NCI-H2227 treated with DMSO at 0.1 percent for 48 hours (cell line): ENCODE data around the gene EFHC1.
"Not testable (repeated sequence)": the region's sequence is repeated elsewhere in the genome, so short reads cannot be mapped to it uniquely, and the experiment has no call there.

ENCODE experiments used
- DNase-seq: peaks from one replicate; lab custom pipeline; 2025; lab: John Stamatoyannopoulos, UW

Gene EFHC1

GRCh38 chr6:52399511-52400312 lies 20.4 kb upstream of the EFHC1 start:
- DNase-seq: no peak

GRCh38 chr6:52400313-52401041 lies 19.7 kb upstream of the EFHC1 start:
- no peak for DNase-seq

- no peak for DNase-seq
These were observed 17.1 kb upstream of the EFHC1 start for GRCh38 chr6:52403086-52403485.

- DNase-seq: no peak
These were observed 16.5 kb upstream of the EFHC1 start for GRCh38 chr6:52403627-52404026.

- DNase-seq: no peak
These were observed 14.9 kb upstream of the EFHC1 start for GRCh38 chr6:52405243-52405642.

- DNase-seq: peak; percentile 13
These were observed 12.7 kb upstream of the EFHC1 start for GRCh38 chr6:52407467-52407866.

GRCh38 chr6:52409499-52409898 lies 10.6 kb upstream of the EFHC1 start:
- no peak for DNase-seq

- DNase-seq: no peak
These were observed 9.2 kb upstream of the EFHC1 start for GRCh38 chr6:52410979-52411378.

GRCh38 chr6:52411911-52412310 lies 8.2 kb upstream of the EFHC1 start:
- no peak for DNase-seq

GRCh38 chr6:52415333-52415732 lies 4.8 kb upstream of the EFHC1 start:
- no peak for DNase-seq

- no peak for DNase-seq
These were observed 4.1 kb upstream of the EFHC1 start for GRCh38 chr6:52415917-52416628.

GRCh38 chr6:52416629-52417151 lies 3.5 kb upstream of the EFHC1 start:
- DNase-seq: peak; percentile 5

GRCh38 chr6:52417675-52418111 lies 2.4 kb upstream of the EFHC1 start:
- peak; percentile 5 for DNase-seq

GRCh38 chr6:52418606-52419005 lies 1.5 kb upstream of the EFHC1 start:
- DNase-seq: no peak

- peak; percentile 38 for DNase-seq
These were observed 671 bp downstream of the EFHC1 start for GRCh38 chr6:52420668-52421358.

GRCh38 chr6:52422156-52422555 lies 2.0 kb downstream of the EFHC1 start:
- no peak for DNase-seq

GRCh38 chr6:52423448-52423847 lies 3.3 kb downstream of the EFHC1 start:
- no peak for DNase-seq

GRCh38 chr6:52423971-52424381 lies 3.8 kb downstream of the EFHC1 start:
- no peak for DNase-seq

GRCh38 chr6:52424513-52424912 lies 4.4 kb downstream of the EFHC1 start:
- no peak for DNase-seq

GRCh38 chr6:52426667-52427066 lies 6.5 kb downstream of the EFHC1 start:
- no peak for DNase-seq

GRCh38 chr6:52433294-52433693 lies 13.2 kb downstream of the EFHC1 start:
- not testable (repeated sequence) for DNase-seq

- DNase-seq: no peak
These were observed 15.2 kb downstream of the EFHC1 start for GRCh38 chr6:52435345-52435744.
